SK-N-MC (cell line): ENCODE measurements around the gene GRB10.

Experiments used
- EZH2 ChIP-seq: fragments of 200-600 bp; sonication (generic); IDR thresholded peaks from one replicate; pipeline ENCODE4 v1.6.1; 2017; ENCODE audit warnings: antibody characterized with exemption
- POLR2AphosphoS5 ChIP-seq: IDR thresholded peaks from 2 replicates; pipeline ENCODE4 v1.6.1; 2012; ENCODE audit warnings: mild to moderate bottlenecking, low read depth, low read length, borderline replicate concordance

- TF ChIP-seq POLR2AphosphoS5 (no peak), EZH2 (no peak)
Observed at GRCh38 chr7:50801907-50802306, 19.2 kb upstream of the GRB10 start.
